HepG2 (cell line): ENCODE measurements around the gene SYPL1. TPM values are rescaled to one million over a fixed set of nuclear protein-coding genes. Genes with fewer than 3 reads are reported as not detected.

ENCODE experiments used
- CBX1 ChIP-seq: IDR thresholded peaks from one replicate; pipeline ENCODE4 v1.6.1; 2016; ENCODE audit warnings: antibody characterized with exemption, low read depth
- CEBPG ChIP-seq: IDR thresholded peaks from 2 replicates; pipeline ENCODE4 v1.6.1; 2016
- HOXA3 ChIP-seq: sonication (generic); formaldehyde crosslinking; IDR thresholded peaks from 2 replicates; pipeline ENCODE4 v1.5.0; 2020; ENCODE audit warnings: missing genetic modification reagents
- KAT8 ChIP-seq: IDR thresholded peaks from 2 replicates; pipeline ENCODE4 v1.6.1; 2016; ENCODE audit warnings: missing genetic modification reagents, missing compliant biosample characterization
- KLF9 ChIP-seq: IDR thresholded peaks from 2 replicates; pipeline ENCODE4 v1.6.1; 2016; ENCODE audit warnings: low read depth
- MTA1 ChIP-seq: sonication (generic); formaldehyde crosslinking; IDR thresholded peaks from 2 replicates; pipeline ENCODE4 v1.4.0; 2020; ENCODE audit warnings: missing genetic modification reagents, mild to moderate bottlenecking, borderline replicate concordance
- PAWR ChIP-seq: sonication (generic); formaldehyde crosslinking; IDR thresholded peaks from 2 replicates; pipeline ENCODE4 v1.4.0; 2020; ENCODE audit warnings: missing genetic modification reagents, mild to moderate bottlenecking, borderline replicate concordance
- SALL1 ChIP-seq: sonication (generic); formaldehyde crosslinking; IDR thresholded peaks from 2 replicates; pipeline ENCODE4 v1.8.0; 2022; ENCODE audit warnings: mild to moderate bottlenecking, missing genetic modification reagents
- SNAPC2 ChIP-seq: sonication (generic); formaldehyde crosslinking; IDR thresholded peaks from 2 replicates; pipeline ENCODE4 v1.8.1; 2022; ENCODE audit warnings: mild to moderate bottlenecking, missing genetic modification reagents
- ZMYM4 ChIP-seq: sonication (generic); formaldehyde crosslinking; IDR thresholded peaks from 2 replicates; pipeline ENCODE4 v1.8.1; 2023; ENCODE audit warnings: mild to moderate bottlenecking, missing genetic modification reagents
- ZNF143 ChIP-seq: sonication (generic); formaldehyde crosslinking; IDR thresholded peaks from 2 replicates; pipeline ENCODE4 v1.4.0; 2020; ENCODE audit warnings: missing genetic modification reagents
- ZNF18 ChIP-seq: sonication (generic); formaldehyde crosslinking; IDR thresholded peaks from 2 replicates; pipeline ENCODE4 v1.8.0; 2022; ENCODE audit warnings: mild to moderate bottlenecking, missing genetic modification reagents; ENCODE audit not compliant: insufficient replicate concordance
- ZNF430 ChIP-seq: sonication (generic); formaldehyde crosslinking; IDR thresholded peaks from 2 replicates; pipeline ENCODE4 v1.9.0; 2021; ENCODE audit warnings: mild to moderate bottlenecking, missing genetic modification reagents
- ZNF552 ChIP-seq: sonication (generic); formaldehyde crosslinking; IDR thresholded peaks from 2 replicates; pipeline ENCODE4 v1.9.0; 2022; ENCODE audit warnings: missing genetic modification reagents, mild to moderate bottlenecking, borderline replicate concordance
- ZNF562 ChIP-seq: sonication (generic); formaldehyde crosslinking; IDR thresholded peaks from 2 replicates; pipeline ENCODE4 v1.8.0; 2022; ENCODE audit warnings: missing genetic modification reagents, borderline replicate concordance
- ZNF619 ChIP-seq: sonication (generic); formaldehyde crosslinking; IDR thresholded peaks from 2 replicates; pipeline ENCODE4 v1.4.0; 2020; ENCODE audit warnings: mild to moderate bottlenecking, missing genetic modification reagents
- ZNF777 ChIP-seq: sonication (generic); formaldehyde crosslinking; IDR thresholded peaks from 2 replicates; pipeline ENCODE4 v1.4.0; 2020; ENCODE audit warnings: missing genetic modification reagents
- polyA plus RNA-seq, 8 experiments: library from polyadenylated mRNA; depleted of rRNA in 3 of 8; stranded (reverse) in 7 of 8; unstranded in 1 of 8; fragments of >200 nt; fragmentation: Illumina TruSeq in 4 of 8; extraction: Trizol in 4 of 8; gene quantifications; 2 replicates each; pipeline versions ENCODE4 v1.2.1 to v1.2.3, GENCODE V29; 2011 to 2016; ENCODE audit warnings: low read depth in 4 of 8, missing spikeins in 1 of 8, mixed read lengths in 1 of 8; ENCODE audit not compliant: insufficient read depth in 1 of 8
- total RNA-seq, 5 experiments: library from RNA; depleted of rRNA; stranded (reverse); fragments of >200 nt; fragmentation: Illumina TruSeq; extraction: Trizol; gene quantifications; 2 replicates each; pipeline ENCODE4 v1.2.3, GENCODE V29; 2016; ENCODE audit warnings: low read depth in 1 of 5
- TF ChIP-seq, protein P1 (sequence below), 2 experiments: sonication (generic) in 1 of 2; formaldehyde crosslinking in 1 of 2; IDR thresholded peaks; 2 replicates each; pipeline versions ENCODE4 v1.4.0 to v1.6.1; 2018 to 2020; ENCODE audit warnings: missing genetic modification reagents in 2 of 2, borderline replicate concordance in 1 of 2, low read depth in 1 of 2, mild to moderate bottlenecking in 1 of 2, missing biosample characterization in 1 of 2
- TF ChIP-seq, protein P2 (sequence below): sonication (generic); formaldehyde crosslinking; IDR thresholded peaks from 2 replicates; pipeline ENCODE4 v1.4.0; 2020; ENCODE audit warnings: missing genetic modification reagents
- TF ChIP-seq, protein P3 (sequence below): sonication (generic); formaldehyde crosslinking; IDR thresholded peaks from 2 replicates; pipeline ENCODE4 v1.5.1; 2020; ENCODE audit warnings: mild to moderate bottlenecking, missing genetic modification reagents, borderline replicate concordance

SYPL1 gene
- total and polyA plus RNA-seq, 2 of the 13 experiments (the other 11 are each of a cell fraction or from before 2014, with no cell fraction given): 27.5 to 40.2 TPM

DNA sequence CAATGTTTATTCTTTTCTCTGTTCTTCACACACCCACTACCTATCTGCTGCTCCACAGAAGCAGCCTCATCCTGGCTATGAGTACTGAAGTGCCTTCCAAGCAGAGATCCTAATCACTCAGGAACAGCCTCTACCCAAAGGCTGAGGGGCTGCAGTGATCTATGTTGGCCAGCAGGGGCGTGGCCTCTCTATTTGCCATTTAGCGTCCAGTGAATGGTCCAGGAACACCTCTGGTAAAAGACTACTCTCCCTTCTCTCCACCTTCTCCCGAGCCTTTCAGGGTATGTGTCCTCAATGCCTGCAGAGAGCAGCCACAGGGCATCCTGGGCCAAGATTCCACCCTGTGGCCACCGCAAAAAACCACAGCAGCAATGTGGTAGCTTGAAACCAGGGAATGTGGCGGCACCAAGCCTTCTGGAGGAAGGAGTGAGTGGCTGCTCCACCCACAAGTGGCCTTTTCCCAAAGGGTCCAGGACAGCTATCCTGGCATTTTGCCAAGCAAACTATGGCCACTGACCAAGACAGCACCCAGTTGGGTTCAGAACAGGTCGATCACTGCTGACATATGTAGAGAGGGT lies 70.9 kb downstream of the SYPL1 start (continued):
- TF ChIP-seq, protein P1, sequence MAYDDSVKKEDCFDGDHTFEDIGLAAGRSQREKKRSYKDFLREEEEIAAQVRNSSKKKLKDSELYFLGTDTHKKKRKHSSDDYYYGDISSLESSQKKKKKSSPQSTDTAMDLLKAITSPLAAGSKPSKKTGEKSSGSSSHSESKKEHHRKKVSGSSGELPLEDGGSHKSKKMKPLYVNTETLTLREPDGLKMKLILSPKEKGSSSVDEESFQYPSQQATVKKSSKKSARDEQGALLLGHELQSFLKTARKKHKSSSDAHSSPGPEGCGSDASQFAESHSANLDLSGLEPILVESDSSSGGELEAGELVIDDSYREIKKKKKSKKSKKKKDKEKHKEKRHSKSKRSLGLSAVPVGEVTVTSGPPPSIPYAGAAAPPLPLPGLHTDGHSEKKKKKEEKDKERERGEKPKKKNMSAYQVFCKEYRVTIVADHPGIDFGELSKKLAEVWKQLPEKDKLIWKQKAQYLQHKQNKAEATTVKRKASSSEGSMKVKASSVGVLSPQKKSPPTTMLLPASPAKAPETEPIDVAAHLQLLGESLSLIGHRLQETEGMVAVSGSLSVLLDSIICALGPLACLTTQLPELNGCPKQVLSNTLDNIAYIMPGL (CRISPR knock-in tag; IDR thresholded peaks at IDR 0.05; ENCODE audit: borderline replicate concordance in 1 of 2, low read depth in 1 of 2): 0 out of 4 replicates have a peak, but pooled peaks of 1 of the 2 experiments have one; percentile 25
- TF ChIP-seq PAWR (CRISPR knock-in tag) (no peak), HOXA3 (no peak), ZNF562 (CRISPR knock-in tag) (no peak), ZNF18 (CRISPR knock-in tag) (no peak), ZNF619 (CRISPR knock-in tag) (no peak), SALL1 (CRISPR knock-in tag) (peak; percentile 22; the same call in 1 of the 2 replicates), SNAPC2 (CRISPR knock-in tag) (no peak), MTA1 (CRISPR knock-in tag) (no peak), KLF9 (CRISPR knock-in tag) (no peak), ZNF777 (no peak), ZNF430 (CRISPR knock-in tag) (no peak), CBX1 (no peak), ZMYM4 (CRISPR knock-in tag) (no peak), CEBPG (CRISPR knock-in tag) (no peak), ZNF143 (CRISPR knock-in tag) (no peak), ZNF552 (CRISPR knock-in tag) (no peak), KAT8 (no peak)
- TF ChIP-seq, protein P2, sequence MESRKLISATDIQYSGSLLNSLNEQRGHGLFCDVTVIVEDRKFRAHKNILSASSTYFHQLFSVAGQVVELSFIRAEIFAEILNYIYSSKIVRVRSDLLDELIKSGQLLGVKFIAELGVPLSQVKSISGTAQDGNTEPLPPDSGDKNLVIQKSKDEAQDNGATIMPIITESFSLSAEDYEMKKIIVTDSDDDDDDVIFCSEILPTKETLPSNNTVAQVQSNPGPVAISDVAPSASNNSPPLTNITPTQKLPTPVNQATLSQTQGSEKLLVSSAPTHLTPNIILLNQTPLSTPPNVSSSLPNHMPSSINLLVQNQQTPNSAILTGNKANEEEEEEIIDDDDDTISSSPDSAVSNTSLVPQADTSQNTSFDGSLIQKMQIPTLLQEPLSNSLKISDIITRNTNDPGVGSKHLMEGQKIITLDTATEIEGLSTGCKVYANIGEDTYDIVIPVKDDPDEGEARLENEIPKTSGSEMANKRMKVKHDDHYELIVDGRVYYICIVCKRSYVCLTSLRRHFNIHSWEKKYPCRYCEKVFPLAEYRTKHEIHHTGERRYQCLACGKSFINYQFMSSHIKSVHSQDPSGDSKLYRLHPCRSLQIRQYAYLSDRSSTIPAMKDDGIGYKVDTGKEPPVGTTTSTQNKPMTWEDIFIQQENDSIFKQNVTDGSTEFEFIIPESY: 0 out of 2 replicates have a peak, but pooled peaks have one; percentile 9
- TF ChIP-seq, protein P3, sequence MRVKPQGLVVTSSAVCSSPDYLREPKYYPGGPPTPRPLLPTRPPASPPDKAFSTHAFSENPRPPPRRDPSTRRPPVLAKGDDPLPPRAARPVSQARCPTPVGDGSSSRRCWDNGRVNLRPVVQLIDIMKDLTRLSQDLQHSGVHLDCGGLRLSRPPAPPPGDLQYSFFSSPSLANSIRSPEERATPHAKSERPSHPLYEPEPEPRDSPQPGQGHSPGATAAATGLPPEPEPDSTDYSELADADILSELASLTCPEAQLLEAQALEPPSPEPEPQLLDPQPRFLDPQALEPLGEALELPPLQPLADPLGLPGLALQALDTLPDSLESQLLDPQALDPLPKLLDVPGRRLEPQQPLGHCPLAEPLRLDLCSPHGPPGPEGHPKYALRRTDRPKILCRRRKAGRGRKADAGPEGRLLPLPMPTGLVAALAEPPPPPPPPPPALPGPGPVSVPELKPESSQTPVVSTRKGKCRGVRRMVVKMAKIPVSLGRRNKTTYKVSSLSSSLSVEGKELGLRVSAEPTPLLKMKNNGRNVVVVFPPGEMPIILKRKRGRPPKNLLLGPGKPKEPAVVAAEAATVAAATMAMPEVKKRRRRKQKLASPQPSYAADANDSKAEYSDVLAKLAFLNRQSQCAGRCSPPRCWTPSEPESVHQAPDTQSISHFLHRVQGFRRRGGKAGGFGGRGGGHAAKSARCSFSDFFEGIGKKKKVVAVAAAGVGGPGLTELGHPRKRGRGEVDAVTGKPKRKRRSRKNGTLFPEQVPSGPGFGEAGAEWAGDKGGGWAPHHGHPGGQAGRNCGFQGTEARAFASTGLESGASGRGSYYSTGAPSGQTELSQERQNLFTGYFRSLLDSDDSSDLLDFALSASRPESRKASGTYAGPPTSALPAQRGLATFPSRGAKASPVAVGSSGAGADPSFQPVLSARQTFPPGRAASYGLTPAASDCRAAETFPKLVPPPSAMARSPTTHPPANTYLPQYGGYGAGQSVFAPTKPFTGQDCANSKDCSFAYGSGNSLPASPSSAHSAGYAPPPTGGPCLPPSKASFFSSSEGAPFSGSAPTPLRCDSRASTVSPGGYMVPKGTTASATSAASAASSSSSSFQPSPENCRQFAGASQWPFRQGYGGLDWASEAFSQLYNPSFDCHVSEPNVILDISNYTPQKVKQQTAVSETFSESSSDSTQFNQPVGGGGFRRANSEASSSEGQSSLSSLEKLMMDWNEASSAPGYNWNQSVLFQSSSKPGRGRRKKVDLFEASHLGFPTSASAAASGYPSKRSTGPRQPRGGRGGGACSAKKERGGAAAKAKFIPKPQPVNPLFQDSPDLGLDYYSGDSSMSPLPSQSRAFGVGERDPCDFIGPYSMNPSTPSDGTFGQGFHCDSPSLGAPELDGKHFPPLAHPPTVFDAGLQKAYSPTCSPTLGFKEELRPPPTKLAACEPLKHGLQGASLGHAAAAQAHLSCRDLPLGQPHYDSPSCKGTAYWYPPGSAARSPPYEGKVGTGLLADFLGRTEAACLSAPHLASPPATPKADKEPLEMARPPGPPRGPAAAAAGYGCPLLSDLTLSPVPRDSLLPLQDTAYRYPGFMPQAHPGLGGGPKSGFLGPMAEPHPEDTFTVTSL: no peak
